ENCODE data around the gene WDR70. TPM values are rescaled to one million over a fixed set of nuclear protein-coding genes. Genes with fewer than 3 reads are reported as not detected.
"Not testable (repeated sequence)": the region's sequence is repeated elsewhere in the genome, so short reads cannot be mapped to it uniquely, and the experiment has no call there.

The WDR70 gene
- polyA plus RNA-seq, 4 donors: 45.5 to 57.2 (median 55.1) TPM

DNA sequence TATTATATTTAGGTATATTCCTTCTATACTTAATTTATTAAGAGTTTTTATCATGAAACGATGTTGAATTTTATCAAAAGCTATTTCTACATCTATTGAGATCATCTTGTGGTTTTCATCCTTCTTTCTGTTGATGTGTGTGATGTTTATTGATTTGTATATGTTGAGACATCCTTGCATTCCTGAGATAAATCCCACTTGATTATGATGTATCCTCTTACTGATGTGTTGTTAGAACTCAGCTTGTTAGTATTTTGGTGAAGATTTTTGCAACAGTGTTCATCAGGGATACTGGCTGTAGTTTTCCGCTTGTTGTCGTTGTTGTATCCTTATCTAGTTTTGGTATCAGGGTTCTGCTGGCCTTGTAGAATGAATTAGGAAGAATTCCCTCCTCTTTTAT, 247.1 kb downstream of the WDR70 start:
- no peak for DNase-seq (ENCODE audit: low read depth in 4 of 4, low spot score in 3 of 4)

GRCh38 chr5:37628876-37629275, 249.8 kb downstream of the WDR70 start:
- DNase-seq (ENCODE audit: low read depth in 4 of 4, low spot score in 3 of 4): no peak

- DNase-seq (ENCODE audit: low read depth in 4 of 4, low spot score in 3 of 4): no peak
Measured at GRCh38 chr5:37631939-37632338, 252.8 kb downstream of the WDR70 start.

GRCh38 chr5:37637165-37637845, 258.2 kb downstream of the WDR70 start:
- no peak for DNase-seq (ENCODE audit: low read depth in 4 of 4, low spot score in 3 of 4)

DNA sequence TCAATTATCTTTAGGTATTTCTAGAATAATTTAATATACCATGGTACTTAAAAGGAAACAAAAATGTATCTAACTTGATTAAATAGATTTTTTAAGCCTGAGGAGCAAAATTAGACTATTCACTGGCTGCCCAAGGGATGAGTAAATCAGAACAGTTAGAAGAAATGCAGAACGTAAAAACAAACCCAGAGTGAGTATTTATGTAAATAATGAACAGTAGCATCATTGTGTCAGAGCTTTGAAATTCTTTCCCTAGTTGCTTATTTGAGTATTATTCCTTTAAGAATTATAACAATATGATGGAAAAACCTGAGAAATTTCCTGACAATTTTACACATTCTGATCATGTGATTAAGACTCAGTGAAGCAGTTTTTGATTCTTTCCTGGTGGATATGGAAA, 259.8 kb downstream of the WDR70 start:
- no peak for DNase-seq (ENCODE audit: low read depth in 4 of 4, low spot score in 3 of 4)

GRCh38 chr5:37640088-37640487, 261.0 kb downstream of the WDR70 start:
- no peak for DNase-seq (ENCODE audit: low read depth in 4 of 4, low spot score in 3 of 4)

GRCh38 chr5:37641933-37642332, 262.8 kb downstream of the WDR70 start:
- DNase-seq (ENCODE audit: low read depth in 4 of 4, low spot score in 3 of 4): no peak

GRCh38 chr5:37645707-37646106, 266.6 kb downstream of the WDR70 start:
- no peak for DNase-seq (ENCODE audit: low read depth in 4 of 4, low spot score in 3 of 4)

- not testable (repeated sequence) for DNase-seq (ENCODE audit: low read depth in 4 of 4, low spot score in 3 of 4)
Measured at GRCh38 chr5:37654566-37654965, 275.4 kb downstream of the WDR70 start.

- DNase-seq (ENCODE audit: low read depth in 4 of 4, low spot score in 3 of 4): no peak
Measured at GRCh38 chr5:37657046-37657445, 277.9 kb downstream of the WDR70 start.

DNA sequence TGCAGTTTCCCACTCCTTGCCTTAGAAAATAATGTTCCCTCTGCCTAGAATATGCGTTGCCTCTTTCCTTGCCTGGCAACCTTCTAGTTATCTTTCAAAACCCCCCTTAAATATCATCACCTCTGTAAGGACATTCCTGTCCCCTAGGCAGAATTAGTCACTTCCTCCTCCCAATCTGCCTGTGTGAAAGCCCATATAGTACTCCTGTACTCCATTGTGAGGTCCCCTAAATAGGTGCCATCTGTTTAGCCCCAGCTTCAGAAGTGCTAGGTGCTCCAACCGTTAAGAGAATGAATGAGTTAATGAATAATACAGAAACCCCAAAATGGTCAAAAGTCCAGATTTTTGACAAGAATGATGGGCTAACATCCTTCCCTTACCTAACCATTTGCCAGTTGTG, 279.3 kb downstream of the WDR70 start:
- DNase-seq (ENCODE audit: low read depth in 4 of 4, low spot score in 3 of 4): no peak

GRCh38 chr5:37660319-37660718, 281.2 kb downstream of the WDR70 start:
- no peak for DNase-seq (ENCODE audit: low read depth in 4 of 4, low spot score in 3 of 4)

GRCh38 chr5:37661227-37661920, 282.3 kb downstream of the WDR70 start:
- no peak for DNase-seq (ENCODE audit: low read depth in 4 of 4, low spot score in 3 of 4)

DNA sequence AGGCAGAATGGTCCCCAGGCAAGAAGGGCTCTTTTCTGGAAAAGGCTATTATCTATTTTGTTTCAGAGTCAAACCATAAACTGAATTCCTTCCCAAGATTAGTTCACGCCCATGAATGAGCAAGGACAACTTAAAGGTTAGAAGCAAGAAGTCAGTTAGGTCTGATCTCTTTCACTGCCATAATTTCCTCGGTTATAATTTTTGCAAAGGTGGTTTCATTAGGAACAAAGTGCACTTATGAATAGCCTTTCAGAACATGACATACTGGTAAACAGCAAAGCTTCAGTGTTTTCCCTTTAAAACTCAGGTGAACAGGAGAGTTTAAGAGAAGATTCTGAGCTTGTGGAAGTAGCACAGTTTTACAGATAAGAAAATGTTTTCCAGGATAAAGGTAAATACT, 282.8 kb downstream of the WDR70 start:
- no peak for DNase-seq (ENCODE audit: low read depth in 4 of 4, low spot score in 3 of 4)

GRCh38 chr5:37662362-37662761, 283.2 kb downstream of the WDR70 start:
- DNase-seq (ENCODE audit: low read depth in 4 of 4, low spot score in 3 of 4): no peak

DNA sequence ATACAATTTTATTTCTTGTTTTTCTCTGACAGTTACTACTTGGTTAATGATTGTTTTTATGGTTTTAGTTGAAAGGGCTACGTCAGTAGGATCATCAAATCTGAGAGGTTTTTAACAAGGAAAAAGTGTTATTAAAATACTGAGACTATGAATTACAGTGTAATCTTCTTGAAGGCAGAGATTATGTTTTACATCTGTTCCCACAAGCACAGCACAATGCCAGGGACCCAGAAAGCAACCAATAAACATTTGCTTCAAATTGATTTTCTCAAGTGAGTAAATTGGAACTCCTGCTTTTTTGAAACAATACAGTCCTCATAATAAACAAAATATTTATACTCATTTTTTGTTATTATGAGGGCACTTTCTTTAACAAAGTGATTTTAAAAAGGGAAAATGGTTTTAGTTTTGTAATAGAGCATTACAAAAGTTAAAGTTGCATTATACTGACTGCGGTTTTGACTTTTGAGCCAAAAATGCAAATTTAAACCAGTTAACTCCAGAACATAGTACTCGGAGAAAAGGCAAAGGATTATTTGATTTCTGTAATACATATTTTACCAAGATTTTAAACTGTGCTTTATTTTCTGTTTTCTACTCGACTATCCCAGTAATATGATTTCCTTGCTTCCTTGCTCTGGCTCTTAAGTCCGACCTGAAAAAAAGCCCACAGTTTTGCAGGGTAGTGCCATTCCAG, 283.8 kb downstream of the WDR70 start:
- no peak for DNase-seq (ENCODE audit: low read depth in 4 of 4, low spot score in 3 of 4)

DNA sequence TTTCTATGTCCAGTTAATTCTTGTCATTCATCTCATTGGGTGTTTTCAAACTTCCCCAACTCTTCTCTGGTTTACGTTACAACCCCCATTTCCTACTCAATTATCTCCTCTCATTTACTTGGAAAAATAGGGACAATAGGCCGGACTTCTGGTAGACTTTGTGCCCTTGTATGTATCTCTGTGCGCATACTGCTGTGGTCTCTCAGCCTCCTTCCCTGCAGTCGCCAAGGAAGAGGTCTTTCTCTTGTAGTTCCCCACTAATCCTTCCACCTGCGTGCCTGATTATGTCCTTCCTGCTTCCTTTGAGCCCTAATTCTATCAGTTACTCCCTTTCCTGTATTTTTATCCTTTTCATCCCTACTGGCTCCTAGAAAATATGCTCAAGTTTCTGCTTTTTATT, 284.4 kb downstream of the WDR70 start:
- DNase-seq (ENCODE audit: low read depth in 4 of 4, low spot score in 3 of 4): no peak

GRCh38 chr5:37664551-37664950, 285.4 kb downstream of the WDR70 start:
- no peak for DNase-seq (ENCODE audit: low read depth in 4 of 4, low spot score in 3 of 4)

DNA sequence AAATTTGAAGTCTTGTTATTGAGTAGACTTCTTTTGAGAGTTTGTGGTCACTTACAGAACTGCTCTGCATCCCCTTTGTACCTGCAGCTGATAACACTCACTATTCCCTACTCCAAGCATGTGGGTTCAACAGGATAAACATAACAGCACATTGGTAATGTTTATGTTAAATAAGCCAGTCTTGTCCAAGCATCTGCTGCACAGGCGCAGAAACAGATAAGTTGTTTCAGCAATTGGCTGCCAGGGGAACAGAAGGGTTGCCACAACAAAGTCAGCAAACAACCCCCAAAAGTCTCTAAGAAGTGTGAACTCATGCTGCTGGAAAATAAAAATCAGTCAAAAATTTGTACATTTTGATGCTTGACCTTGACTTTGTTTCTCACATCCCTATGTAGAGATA, 286.2 kb downstream of the WDR70 start:
- no peak for DNase-seq (ENCODE audit: low read depth in 4 of 4, low spot score in 3 of 4)

DNA sequence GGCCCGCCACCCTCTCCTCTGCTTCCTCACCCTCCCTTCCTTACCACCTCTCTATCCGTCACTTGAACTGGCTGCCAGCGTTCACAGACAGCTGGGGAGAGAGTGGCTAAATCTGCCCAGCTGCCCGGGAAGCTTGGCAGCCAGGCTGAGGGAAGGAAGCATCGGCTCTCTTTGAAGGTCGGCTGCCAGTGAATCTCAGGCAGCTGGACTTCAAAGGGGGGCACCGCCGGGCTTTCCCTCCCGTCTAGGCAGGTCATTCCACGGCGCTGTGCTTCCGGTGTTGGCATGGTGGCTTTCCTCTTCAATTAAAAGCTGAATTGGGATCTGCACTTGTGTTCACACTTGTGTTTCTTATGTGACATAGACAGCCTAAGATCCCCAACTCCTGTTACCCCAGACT, 286.8 kb downstream of the WDR70 start:
- DNase-seq (ENCODE audit: low read depth in 4 of 4, low spot score in 3 of 4): peak in 3 of 4 donors; percentile 24 to 60 (median 35)

DNA sequence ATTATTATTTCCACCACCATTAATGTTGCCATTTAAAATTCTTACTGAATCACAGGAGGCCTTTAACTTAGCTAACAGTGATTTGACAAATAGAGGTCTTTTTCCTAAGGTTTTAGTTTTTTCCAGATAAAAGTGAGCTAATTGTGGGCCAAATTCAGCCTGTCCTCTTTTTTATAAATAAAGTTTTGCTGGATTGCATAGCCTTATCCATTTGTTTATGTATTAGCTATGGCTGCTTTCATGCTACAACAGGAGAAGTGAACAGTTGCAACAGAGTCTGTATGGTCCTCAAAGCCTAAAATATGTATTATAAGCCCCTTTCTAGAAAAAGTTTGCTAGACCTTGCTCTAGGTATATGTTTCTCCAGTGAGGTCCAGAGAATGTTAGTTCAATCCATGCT, 288.3 kb downstream of the WDR70 start:
- DNase-seq (ENCODE audit: low read depth in 4 of 4, low spot score in 3 of 4): no peak

GRCh38 chr5:37667846-37668245, 288.7 kb downstream of the WDR70 start:
- DNase-seq (ENCODE audit: low read depth in 4 of 4, low spot score in 3 of 4): no peak
